Kasumi-1 (cell line): ENCODE data around the gene ARHGEF28.

Source experiments
- DNase-seq, 2 experiments: peaks; one replicate each; lab custom pipeline; 2025; lab: John Stamatoyannopoulos, UW

Gene ARHGEF28

DNA sequence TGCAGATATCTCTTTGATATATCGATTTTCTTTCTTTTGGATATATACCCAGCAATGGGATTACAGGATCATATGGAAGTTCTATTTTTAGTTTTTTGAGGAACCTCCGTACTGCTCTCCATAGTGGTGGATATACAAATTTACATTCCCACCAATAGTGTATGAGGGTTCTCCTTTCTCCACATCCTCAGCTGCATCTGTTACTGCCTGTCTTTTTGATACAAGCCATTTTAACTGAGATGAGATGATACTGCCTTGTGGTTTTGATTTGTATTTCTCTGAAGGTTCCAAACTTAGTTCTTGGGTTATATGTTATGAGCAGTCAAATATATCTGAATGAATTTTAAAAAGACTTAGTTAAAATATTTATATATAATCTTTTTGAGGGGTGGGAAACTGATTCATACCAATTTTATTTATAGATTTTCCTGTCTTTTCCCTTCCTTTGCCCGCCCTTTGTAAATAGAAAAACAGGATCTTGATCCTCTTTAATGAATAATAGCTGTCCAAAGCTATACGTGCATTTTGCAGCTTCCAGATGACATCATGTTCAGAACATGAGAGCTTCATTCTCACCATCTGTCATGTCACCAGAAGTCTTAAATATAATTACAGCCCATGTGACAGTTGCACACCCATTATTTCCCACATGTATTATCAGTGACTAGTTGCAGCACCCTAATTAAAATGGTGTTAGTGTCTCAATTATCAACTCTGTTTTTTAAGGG, 6.2 kb upstream of the ARHGEF28 start:
- no peak for DNase-seq

- no peak for DNase-seq
Observed at GRCh38 chr5:73620334-73620687, 5.7 kb upstream of the ARHGEF28 start.

DNA sequence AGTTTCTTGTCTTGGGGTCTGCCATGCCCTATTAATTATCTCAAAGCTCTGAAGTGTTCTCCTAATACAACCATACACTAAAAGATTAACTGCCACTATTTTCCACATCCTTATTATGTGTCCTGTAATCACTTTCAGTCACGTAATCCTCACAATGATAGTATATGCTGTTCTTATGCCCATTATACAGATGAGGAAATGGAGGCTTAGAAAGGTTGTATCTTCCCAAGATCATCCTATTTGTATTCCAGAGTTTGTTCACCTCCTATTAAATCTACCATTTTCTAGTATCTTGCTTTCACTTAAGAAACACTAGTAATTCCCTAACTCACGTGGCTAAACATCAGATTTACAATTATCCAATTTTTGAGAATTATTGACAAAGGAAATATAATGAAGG, 2.9 kb upstream of the ARHGEF28 start:
- no peak for DNase-seq

- DNase-seq = no peak
Observed at GRCh38 chr5:73623901-73624404, 2.0 kb upstream of the ARHGEF28 start.

GRCh38 chr5:73624888-73625287, 1.1 kb upstream of the ARHGEF28 start:
- DNase-seq = no peak

DNA sequence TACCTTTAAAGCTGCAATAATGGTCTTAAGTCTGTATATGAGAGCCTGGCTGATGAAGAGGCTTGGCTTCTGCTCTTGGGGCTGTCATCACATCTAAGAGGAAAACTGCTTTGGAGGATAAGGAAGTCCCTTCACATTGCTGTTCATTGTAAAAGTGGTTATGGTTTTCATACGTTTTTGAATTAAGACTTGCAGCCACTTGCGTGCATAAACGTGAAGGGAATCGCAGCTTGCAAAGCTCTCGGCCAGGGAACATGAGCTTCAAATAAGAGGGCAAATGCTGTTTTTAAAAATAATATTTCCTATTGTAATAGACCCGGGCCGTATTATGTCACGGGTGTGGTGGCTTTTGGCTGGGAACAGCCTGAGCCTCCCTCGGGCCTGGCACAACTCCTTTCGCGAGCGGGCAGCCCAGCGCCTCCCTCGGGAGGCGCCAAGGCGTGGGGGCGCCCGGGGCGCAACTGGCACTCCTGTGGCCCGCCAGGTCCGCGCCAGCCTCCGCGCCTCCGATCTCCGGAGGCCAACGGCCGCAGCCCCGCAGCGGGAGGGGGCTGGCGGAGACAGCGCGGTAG, 538 bp upstream of the ARHGEF28 start:
- peak in 1 of 2 experiments; percentile 18 for DNase-seq

DNA sequence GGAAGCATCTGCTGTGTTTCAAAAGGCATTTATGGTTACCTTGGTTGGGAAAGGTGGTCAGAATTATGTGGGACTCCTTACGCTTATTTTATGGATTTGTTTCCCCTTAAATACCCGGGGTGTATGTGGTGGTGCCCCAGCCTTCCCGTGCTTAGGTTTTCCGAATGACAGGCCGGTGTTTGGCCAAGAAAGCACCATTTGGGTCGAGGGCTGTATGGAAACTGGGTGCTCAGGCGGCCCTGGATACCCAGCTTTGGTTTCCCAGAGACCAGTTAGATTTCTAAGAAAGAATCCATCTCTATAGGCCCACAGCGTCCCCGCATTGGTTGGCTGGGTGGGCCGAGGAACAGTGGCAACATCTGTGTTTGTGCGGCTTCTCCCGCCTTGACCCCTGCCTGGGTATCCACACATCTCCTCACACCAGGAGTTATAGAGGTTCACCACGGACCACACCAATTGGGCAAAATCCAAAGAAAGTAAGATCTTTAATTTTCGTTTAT, 868 bp downstream of the ARHGEF28 start:
- no peak for DNase-seq

GRCh38 chr5:73629456-73629855, 3.5 kb downstream of the ARHGEF28 start:
- DNase-seq = no peak

DNA sequence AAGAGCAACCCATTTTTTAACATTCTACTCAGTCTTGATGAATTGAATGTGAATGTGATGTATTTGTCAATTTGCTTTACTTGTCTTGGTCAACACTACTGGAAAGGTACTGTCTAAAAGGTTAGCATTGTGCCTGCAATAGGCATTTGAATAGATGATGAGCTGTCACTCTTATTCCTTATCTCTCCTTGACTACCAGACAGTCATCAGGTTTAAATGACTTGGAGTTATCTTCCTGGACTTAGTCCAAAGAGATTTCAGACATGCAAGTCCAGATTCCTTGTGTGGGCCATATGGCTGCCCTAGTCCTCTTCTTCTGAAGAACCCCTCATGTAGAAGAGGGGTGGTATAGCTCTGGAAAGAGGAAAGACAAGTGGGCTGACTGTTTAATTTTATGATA, 4.8 kb downstream of the ARHGEF28 start:
- no peak for DNase-seq

- no peak for DNase-seq
Observed at GRCh38 chr5:73631500-73631899, 5.5 kb downstream of the ARHGEF28 start.

DNA sequence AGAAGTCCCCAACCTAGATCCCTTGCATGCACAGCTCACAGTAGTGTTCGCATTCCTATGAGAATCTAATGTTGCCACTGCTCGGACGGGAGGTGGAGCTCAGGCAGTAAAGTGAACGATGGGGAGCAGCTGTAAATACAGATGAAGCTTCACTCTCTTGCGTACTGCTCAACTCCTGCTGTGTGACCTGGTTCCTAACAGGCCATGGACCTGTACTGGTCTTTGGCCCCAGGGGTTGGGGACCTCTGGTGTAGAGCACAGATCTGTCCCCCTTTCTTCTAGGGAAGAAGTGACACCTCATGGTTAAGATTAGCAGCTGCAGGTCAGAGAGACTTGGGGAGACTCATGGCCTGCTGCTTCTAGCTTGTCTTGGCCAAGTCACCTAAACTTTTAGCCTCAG, 7.1 kb downstream of the ARHGEF28 start:
- no peak for DNase-seq

DNA sequence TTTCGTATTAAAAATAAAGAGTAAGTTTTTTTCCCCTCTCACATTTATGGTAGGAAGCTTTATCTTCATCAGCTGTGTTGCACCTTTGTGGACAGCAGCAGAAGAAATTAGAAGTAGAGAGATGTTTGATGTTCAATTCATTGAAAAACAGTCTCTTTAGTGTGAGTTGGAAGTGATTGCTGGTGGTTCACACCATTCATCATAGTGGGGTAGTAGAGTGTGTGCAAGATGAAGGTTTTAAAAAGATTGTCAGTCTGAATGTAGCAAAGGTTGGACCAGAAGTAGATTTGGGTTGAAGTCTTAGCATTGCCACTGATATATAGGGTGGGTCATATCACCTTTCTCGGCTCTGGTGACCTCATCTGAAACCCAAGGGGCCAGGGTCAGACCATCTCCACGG, 10.4 kb downstream of the ARHGEF28 start:
- no peak for DNase-seq

DNA sequence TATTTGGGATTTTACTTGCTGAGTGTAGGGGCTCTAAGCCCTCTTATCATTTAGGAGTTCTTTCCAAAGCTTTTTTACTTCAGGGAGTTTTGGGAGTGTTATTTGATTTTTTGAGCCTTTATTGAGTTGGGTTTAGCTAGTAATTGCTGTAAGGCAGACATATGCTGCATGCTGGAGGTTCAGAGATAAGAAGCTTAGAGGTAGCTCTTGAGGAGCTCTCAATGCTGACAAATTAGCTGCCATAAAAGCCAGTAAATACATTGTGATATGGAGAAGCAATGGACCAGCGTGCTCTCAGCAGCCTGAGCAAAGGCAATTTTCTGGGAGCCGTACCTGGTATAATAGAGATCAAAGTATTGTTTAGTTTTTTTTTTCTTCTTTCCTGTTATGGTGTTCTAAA, 11.6 kb downstream of the ARHGEF28 start:
- no peak for DNase-seq

GRCh38 chr5:73638344-73639095, 12.5 kb downstream of the ARHGEF28 start:
- no peak for DNase-seq

GRCh38 chr5:73640861-73641320, 14.9 kb downstream of the ARHGEF28 start:
- DNase-seq = no peak

DNA sequence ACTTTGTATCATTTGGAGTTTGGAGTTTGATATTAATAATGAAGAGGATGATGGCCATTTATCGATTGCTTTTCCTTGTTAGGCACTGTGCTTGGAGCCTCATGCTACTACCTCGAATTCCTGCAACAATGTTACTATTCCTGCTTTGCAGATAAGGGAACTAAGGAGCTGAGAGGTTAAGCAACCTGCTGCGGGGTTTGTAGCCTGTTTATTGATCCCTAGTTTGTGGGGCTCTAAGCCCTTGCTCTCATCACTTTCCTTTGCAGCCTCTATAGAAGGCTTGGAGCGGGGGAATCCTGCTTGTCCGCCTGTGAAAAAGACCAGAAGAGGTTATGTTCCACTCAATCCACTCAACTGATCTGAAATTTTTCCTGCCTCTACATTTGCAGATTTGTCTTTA, 15.8 kb downstream of the ARHGEF28 start:
- DNase-seq = no peak

- DNase-seq = no peak
Observed at GRCh38 chr5:73642344-73642743, 16.3 kb downstream of the ARHGEF28 start.

DNA sequence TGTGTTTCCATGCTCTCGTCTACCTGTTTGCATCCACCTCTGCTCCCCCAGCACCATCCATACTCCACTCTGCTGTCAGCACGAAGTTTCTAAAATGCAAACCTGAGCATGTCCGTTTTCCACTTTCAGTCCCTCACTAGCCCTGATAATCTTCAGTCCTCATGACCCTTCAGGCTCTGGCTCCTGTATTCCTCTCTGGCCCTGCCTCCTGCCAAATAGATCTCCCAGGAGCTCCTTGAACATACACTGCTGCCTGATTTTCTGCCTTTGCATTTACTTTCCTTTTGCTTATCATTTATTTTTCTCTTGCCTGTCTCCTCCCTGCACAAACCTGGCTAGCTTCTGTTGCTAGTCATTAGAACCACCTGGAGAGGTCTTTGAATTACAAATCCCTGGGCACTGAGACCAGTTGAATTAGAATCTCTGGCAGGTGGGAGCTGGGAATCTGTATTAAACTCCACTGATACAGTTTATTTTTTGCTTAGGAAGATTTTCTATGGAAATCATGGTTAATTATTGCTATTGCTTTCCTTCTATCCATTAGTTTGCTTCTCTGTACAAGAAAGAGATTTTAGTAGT, 18.5 kb downstream of the ARHGEF28 start:
- DNase-seq = no peak

- DNase-seq = no peak
Observed at GRCh38 chr5:73647721-73648120, 21.7 kb downstream of the ARHGEF28 start.

DNA sequence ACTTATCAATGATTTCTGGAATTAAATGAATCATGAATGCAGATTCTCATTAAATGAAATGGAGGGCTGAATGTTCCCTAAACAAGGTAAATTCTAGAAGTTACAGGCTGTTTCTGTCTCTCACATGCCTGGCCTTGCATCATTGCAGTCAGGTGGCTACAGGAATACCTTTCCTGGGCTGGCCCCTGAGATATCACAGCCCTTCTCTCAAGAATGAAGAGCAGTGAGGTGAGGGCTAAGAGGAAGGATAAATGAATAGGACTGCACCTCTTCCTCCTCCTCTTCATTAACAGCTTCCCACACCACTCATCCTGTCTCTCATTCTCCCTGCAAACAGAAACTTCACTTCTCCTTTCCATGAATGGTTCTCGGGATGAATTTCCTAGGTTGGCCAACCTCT, 22.5 kb downstream of the ARHGEF28 start:
- no peak for DNase-seq

GRCh38 chr5:73649926-73650325, 23.9 kb downstream of the ARHGEF28 start:
- no peak for DNase-seq

- DNase-seq = no peak
Observed at GRCh38 chr5:73652391-73652790, 26.4 kb downstream of the ARHGEF28 start.
